Loucy (cell line): Measurements from ENCODE around the gene APBB2.

ENCODE experiments used
- H2AFZ ChIP-seq: fragments of 200-600 bp; sonication (generic); 2 replicates; pipeline ENCODE4 v1.6.0; 2016; ENCODE audit warnings: antibody characterized with exemption, mild to moderate bottlenecking, low read length, moderate library complexity
- H3F3A ChIP-seq: fragments of 200-600 bp; 2 replicates; pipeline ENCODE4 v1.6.0; 2016; ENCODE audit warnings: antibody characterized with exemption, low read depth, mild to moderate bottlenecking
- H3K27me3 ChIP-seq: fragments of 200-600 bp; sonication (generic); 2 replicates; pipeline ENCODE4 v1.6.1; 2014; ENCODE audit warnings: low read length, mild to moderate bottlenecking; ENCODE audit not compliant: insufficient read depth, poor library complexity, severe bottlenecking
- H3K36me3 ChIP-seq: fragments of 200-600 bp; sonication (generic); 2 replicates; pipeline ENCODE4 v1.6.1; 2016; ENCODE audit warnings: low read length; ENCODE audit not compliant: insufficient read depth
- H3K4me1 ChIP-seq: fragments of 200-600 bp; sonication (generic); 2 replicates; pipeline ENCODE4 v1.5.1; 2014; ENCODE audit warnings: low read length, mild to moderate bottlenecking; ENCODE audit not compliant: insufficient read depth, poor library complexity, severe bottlenecking
- H3K4me2 ChIP-seq: fragments of 200-600 bp; sonication (generic); 2 replicates; pipeline ENCODE4 v1.6.0; 2014; ENCODE audit warnings: antibody characterized with exemption, low read length, low read depth, mild to moderate bottlenecking; ENCODE audit not compliant: poor library complexity, severe bottlenecking
- H3K4me3 ChIP-seq: fragments of 200-600 bp; sonication (generic); 2 replicates; pipeline ENCODE4 v1.5.1; 2014; ENCODE audit warnings: low read length, mild to moderate bottlenecking, mixed read lengths; ENCODE audit not compliant: poor library complexity, severe bottlenecking
- H3K79me2 ChIP-seq: fragments of 200-600 bp; sonication (generic); 2 replicates; pipeline ENCODE4 v1.6.1; 2014; ENCODE audit warnings: low read length; ENCODE audit not compliant: insufficient read depth
- H3K9ac ChIP-seq: fragments of 200-600 bp; sonication (generic); 2 replicates; pipeline ENCODE4 v1.6.0; 2014; ENCODE audit warnings: mild to moderate bottlenecking, low read depth, low read length, moderate library complexity; ENCODE audit not compliant: poor library complexity, severe bottlenecking
- H3K9me2 ChIP-seq: fragments of 200-600 bp; sonication (generic); replicated peaks from 2 replicates; pipeline ENCODE4 v1.6.1; 2016; ENCODE audit warnings: low read depth, low read length, mixed read lengths
- H3K9me3 ChIP-seq: fragments of 200-600 bp; sonication (generic); 2 replicates; pipeline ENCODE4 v1.6.1; 2014; ENCODE audit warnings: mild to moderate bottlenecking, antibody characterized with exemption, low read length, low read depth; ENCODE audit not compliant: insufficient read depth
- H4K20me1 ChIP-seq: fragments of 200-600 bp; sonication (generic); 2 replicates; pipeline ENCODE4 v1.6.0; 2014; ENCODE audit warnings: antibody characterized with exemption, low read length, mild to moderate bottlenecking; ENCODE audit not compliant: insufficient read depth, poor library complexity, severe bottlenecking
- EZH2phosphoT487 ChIP-seq: fragments of 200-600 bp; IDR thresholded peaks from 2 replicates; pipeline ENCODE4 v1.6.1; 2018; ENCODE audit warnings: antibody characterized with exemption, mild to moderate bottlenecking, moderate library complexity, borderline replicate concordance
- TF ChIP-seq, protein P1 (sequence below): fragments of 200-600 bp; sonication (generic); conservative IDR thresholded peaks from 2 replicates; pipeline ENCODE4 v1.5.1; 2014; ENCODE audit warnings: mild to moderate bottlenecking, antibody characterized with exemption, low read length

Gene APBB2

DNA sequence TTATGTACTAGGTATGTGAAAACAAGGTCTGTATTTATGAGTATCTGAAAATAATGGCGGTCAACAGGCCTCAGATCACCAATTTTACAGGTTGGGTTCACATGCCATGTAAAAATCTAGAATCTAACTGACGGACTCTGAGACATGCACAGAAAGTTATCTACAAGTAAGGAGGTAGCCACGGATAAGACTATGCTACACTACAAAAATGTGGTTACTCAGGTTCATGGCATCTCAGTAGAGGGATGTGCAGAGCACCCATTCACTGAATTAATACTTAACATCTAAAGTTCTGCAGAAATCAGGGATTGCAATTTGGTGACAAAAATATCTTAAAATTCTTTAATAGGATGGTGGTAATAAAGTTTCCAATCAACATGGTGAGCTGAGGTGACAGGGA is 155.9 kb downstream of the APBB2 start:
- Histone ChIP-seq H3K27me3 (no peaks in the 10 kb centered on the region), H2AFZ (no peak overlapping the region), H3K4me3 (no peak overlapping the region), H3K4me1 (no peaks in the 10 kb centered on the region), H3F3A (no peaks in the 10 kb centered on the region), H3K9me2 (no peaks in the 10 kb centered on the region), H3K36me3 (no peaks in the 10 kb centered on the region), H3K9ac (no peak overlapping the region), H4K20me1 (no peaks in the 10 kb centered on the region), H3K9me3 (no peaks in the 10 kb centered on the region), H3K4me2 (no peak overlapping the region), H3K79me2 (no peaks in the 10 kb centered on the region)
- TF ChIP-seq EZH2phosphoT487, result no peak
- TF ChIP-seq, protein P1, sequence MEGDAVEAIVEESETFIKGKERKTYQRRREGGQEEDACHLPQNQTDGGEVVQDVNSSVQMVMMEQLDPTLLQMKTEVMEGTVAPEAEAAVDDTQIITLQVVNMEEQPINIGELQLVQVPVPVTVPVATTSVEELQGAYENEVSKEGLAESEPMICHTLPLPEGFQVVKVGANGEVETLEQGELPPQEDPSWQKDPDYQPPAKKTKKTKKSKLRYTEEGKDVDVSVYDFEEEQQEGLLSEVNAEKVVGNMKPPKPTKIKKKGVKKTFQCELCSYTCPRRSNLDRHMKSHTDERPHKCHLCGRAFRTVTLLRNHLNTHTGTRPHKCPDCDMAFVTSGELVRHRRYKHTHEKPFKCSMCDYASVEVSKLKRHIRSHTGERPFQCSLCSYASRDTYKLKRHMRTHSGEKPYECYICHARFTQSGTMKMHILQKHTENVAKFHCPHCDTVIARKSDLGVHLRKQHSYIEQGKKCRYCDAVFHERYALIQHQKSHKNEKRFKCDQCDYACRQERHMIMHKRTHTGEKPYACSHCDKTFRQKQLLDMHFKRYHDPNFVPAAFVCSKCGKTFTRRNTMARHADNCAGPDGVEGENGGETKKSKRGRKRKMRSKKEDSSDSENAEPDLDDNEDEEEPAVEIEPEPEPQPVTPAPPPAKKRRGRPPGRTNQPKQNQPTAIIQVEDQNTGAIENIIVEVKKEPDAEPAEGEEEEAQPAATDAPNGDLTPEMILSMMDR, result no peak

DNA sequence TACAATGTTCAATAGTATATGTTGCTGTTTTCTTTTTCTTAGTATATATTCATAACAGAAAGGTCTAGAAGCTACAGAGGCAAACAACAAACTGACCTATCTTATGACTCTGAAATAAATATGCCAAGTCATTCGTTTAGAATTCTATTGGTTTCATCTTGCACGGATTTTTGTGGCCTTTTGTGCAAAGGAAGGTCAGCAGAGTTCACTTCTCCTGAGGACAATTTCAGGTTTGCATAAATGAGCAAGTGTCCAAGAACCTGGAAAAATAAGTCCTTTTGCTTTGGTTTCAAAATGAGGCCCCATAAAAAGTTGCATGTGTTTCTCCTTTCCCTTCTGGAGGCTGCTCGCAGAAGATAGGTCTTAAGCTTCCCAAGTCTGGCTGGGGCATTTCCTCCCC is 156.9 kb downstream of the APBB2 start:
- Histone ChIP-seq H3K79me2 (no peaks in the 10 kb centered on the region), H3K4me3 (no peak overlapping the region), H4K20me1 (no peaks in the 10 kb centered on the region), H3K4me1 (no peaks in the 10 kb centered on the region), H3K36me3 (no peaks in the 10 kb centered on the region), H3K9me2 (no peaks in the 10 kb centered on the region), H3F3A (no peaks in the 10 kb centered on the region), H3K27me3 (no peaks in the 10 kb centered on the region), H3K9me3 (no peaks in the 10 kb centered on the region), H3K9ac (no peak overlapping the region), H3K4me2 (no peak overlapping the region), H2AFZ (no peak overlapping the region)
- TF ChIP-seq EZH2phosphoT487, result no peak
- TF ChIP-seq, protein P1, result no peak

DNA sequence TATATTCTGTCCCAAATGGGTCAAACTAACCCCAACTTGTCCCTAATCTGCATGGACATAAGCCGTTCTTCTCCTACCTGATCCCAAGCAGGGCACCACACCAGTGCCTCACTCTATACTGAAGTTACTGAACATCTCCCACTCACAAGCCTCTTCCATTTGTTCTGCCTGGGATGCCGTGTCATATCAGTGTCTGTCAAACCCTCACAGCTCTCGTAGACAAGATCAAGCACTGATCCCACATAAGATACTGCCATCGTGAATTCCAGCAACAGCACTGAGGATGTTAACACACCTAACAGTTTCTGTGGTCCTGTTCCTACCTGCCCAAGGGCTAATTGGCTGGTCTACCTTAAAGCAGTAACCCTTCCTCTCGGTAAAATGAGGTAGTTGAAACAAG is 162.1 kb downstream of the APBB2 start:
- Histone ChIP-seq H3F3A (no peaks in the 10 kb centered on the region), H3K9ac (no peak overlapping the region), H4K20me1 (no peaks in the 10 kb centered on the region), H3K4me2 (no peak overlapping the region), H3K36me3 (no peaks in the 10 kb centered on the region), H3K4me3 (no peak overlapping the region), H3K4me1 (no peaks in the 10 kb centered on the region), H3K27me3 (no peaks in the 10 kb centered on the region), H3K9me2 (no peaks in the 10 kb centered on the region), H3K9me3 (no peaks in the 10 kb centered on the region), H2AFZ (no peak overlapping the region), H3K79me2 (no peaks in the 10 kb centered on the region)
- no peak for TF ChIP-seq EZH2phosphoT487
- TF ChIP-seq, protein P1, result no peak
